HG02884 (cell line): Measurements from ENCODE around the gene CRTAP.
"Not testable (repeated sequence)": the region's sequence is repeated elsewhere in the genome, so short reads cannot be mapped to it uniquely, and the experiment has no call there.

ENCODE experiments used
- ATAC-seq: cut with Tn5 transposase; IDR thresholded peaks from one replicate; pipeline ENCODE4 v1.9.1; 2021; ENCODE audit warnings: mild to moderate bottlenecking, moderate library complexity; ENCODE audit not compliant: unreplicated experiment

CRTAP gene

GRCh38 chr3:33139006-33139623, 25.3 kb downstream of the CRTAP start:
- ATAC-seq = peak; percentile 51

GRCh38 chr3:33139996-33140395, 26.2 kb downstream of the CRTAP start:
- no peak for ATAC-seq

GRCh38 chr3:33141006-33141405, 27.2 kb downstream of the CRTAP start:
- no peak for ATAC-seq

GRCh38 chr3:33144433-33144832, 30.6 kb downstream of the CRTAP start:
- ATAC-seq = no peak

GRCh38 chr3:33145221-33145900, 31.5 kb downstream of the CRTAP start:
- no peak for ATAC-seq

GRCh38 chr3:33145901-33146580, 32.2 kb downstream of the CRTAP start:
- ATAC-seq = no peak

- ATAC-seq = no peak
Measured at GRCh38 chr3:33146791-33147445, 33.1 kb downstream of the CRTAP start.

GRCh38 chr3:33149342-33149741, 35.5 kb downstream of the CRTAP start:
- ATAC-seq = no peak

GRCh38 chr3:33152363-33153360, 38.8 kb downstream of the CRTAP start:
- ATAC-seq = no peak

GRCh38 chr3:33153782-33154181, 40.0 kb downstream of the CRTAP start:
- no peak for ATAC-seq

GRCh38 chr3:33155301-33155700, 41.5 kb downstream of the CRTAP start:
- ATAC-seq = no peak

GRCh38 chr3:33159234-33159633, 45.4 kb downstream of the CRTAP start:
- no peak for ATAC-seq

GRCh38 chr3:33159981-33160380, 46.2 kb downstream of the CRTAP start:
- no peak for ATAC-seq

- not testable (repeated sequence) for ATAC-seq
Measured at GRCh38 chr3:33162621-33163020, 48.8 kb downstream of the CRTAP start.

GRCh38 chr3:33165372-33165771, 51.6 kb downstream of the CRTAP start:
- ATAC-seq = no peak

- ATAC-seq = no peak
Measured at GRCh38 chr3:33166095-33166494, 52.3 kb downstream of the CRTAP start.

GRCh38 chr3:33167284-33167683, 53.5 kb downstream of the CRTAP start:
- no peak for ATAC-seq

GRCh38 chr3:33167716-33168336, 54.0 kb downstream of the CRTAP start:
- no peak for ATAC-seq

GRCh38 chr3:33170531-33170930, 56.7 kb downstream of the CRTAP start:
- no peak for ATAC-seq

- no peak for ATAC-seq
Measured at GRCh38 chr3:33171580-33171979, 57.8 kb downstream of the CRTAP start.
